GM21447 (cell line): ENCODE measurements around the gene CST6.

Experiments
- ATAC-seq: cut with Tn5 transposase; IDR thresholded peaks from one replicate; pipeline ENCODE4 v1.9.1; 2021; ENCODE audit not compliant: unreplicated experiment

CST6 gene

GRCh38 chr11:66044757-66045156, 32.9 kb downstream of the CST6 start:
- ATAC-seq, result no peak

- peak; percentile 75 for ATAC-seq
Measured at GRCh38 chr11:66045177-66045639, 33.4 kb downstream of the CST6 start.

GRCh38 chr11:66046901-66047300, 35.1 kb downstream of the CST6 start:
- ATAC-seq, result no peak

- no peak for ATAC-seq
Measured at GRCh38 chr11:66047541-66048365, 35.9 kb downstream of the CST6 start.

GRCh38 chr11:66048547-66049323, 36.9 kb downstream of the CST6 start, which contains the start of gene GAL3ST3:
Gene GAL3ST3, minus strand, starts transcription at chr11:66049161. Its CDS starts 3,746 bp downstream, at chr11:66045415.
- no peak for ATAC-seq

GRCh38 chr11:66050581-66051231, 38.9 kb downstream of the CST6 start:
- no peak for ATAC-seq

GRCh38 chr11:66051371-66051765, 39.6 kb downstream of the CST6 start:
- no peak for ATAC-seq

GRCh38 chr11:66051766-66052663, 40.2 kb downstream of the CST6 start, which contains the start of gene SF3B2:
Gene SF3B2, plus strand, starts transcription at chr11:66052364. Its CDS starts 21 bp downstream, at chr11:66052385.
- peak; percentile 96 for ATAC-seq

GRCh38 chr11:66052664-66052982, 40.8 kb downstream of the CST6 start:
- ATAC-seq, result no peak

- no peak for ATAC-seq
Measured at GRCh38 chr11:66055021-66055420, 43.2 kb downstream of the CST6 start.

- ATAC-seq, result no peak
Measured at GRCh38 chr11:66056501-66056900, 44.7 kb downstream of the CST6 start.

- no peak for ATAC-seq
Measured at GRCh38 chr11:66059966-66060680, 48.3 kb downstream of the CST6 start.

GRCh38 chr11:66061268-66061667, 49.5 kb downstream of the CST6 start:
- no peak for ATAC-seq

GRCh38 chr11:66062408-66062807, 50.6 kb downstream of the CST6 start:
- ATAC-seq, result no peak
